HepG2 (cell line): ENCODE results near the gene PIK3CB. TPM values are rescaled to one million over a fixed set of nuclear protein-coding genes. Genes with fewer than 3 reads are reported as not detected.

Experiments
- DRAP1 ChIP-seq: IDR thresholded peaks from 2 replicates; pipeline ENCODE4 v1.6.1; 2016; ENCODE audit warnings: missing genetic modification reagents, missing compliant biosample characterization
- EED ChIP-seq: sonication (generic); formaldehyde crosslinking; IDR thresholded peaks from 2 replicates; pipeline ENCODE4 v1.5.0; 2020; ENCODE audit warnings: mild to moderate bottlenecking, missing genetic modification reagents
- ELF4 ChIP-seq: sonication (generic); formaldehyde crosslinking; IDR thresholded peaks from 2 replicates; pipeline ENCODE4 v1.5.0; 2020; ENCODE audit warnings: missing genetic modification reagents, mild to moderate bottlenecking, moderate library complexity, borderline replicate concordance
- FOXO1 ChIP-seq: sonication (generic); formaldehyde crosslinking; IDR thresholded peaks from 2 replicates; pipeline ENCODE4 v1.4.0; 2020; ENCODE audit warnings: missing genetic modification reagents
- FOXO4 ChIP-seq: sonication (generic); formaldehyde crosslinking; conservative IDR thresholded peaks from 2 replicates; pipeline ENCODE4 v1.8.1; 2023; ENCODE audit warnings: missing genetic modification reagents
- MEF2D ChIP-seq: sonication (generic); formaldehyde crosslinking; IDR thresholded peaks from 2 replicates; pipeline ENCODE4 v1.5.1; 2020; ENCODE audit warnings: mild to moderate bottlenecking, missing genetic modification reagents
- NFKBIZ ChIP-seq: IDR thresholded peaks from 2 replicates; pipeline ENCODE4 v1.6.1; 2018; ENCODE audit warnings: missing genetic modification reagents, missing compliant biosample characterization
- NR2C2 ChIP-seq: sonication (generic); formaldehyde crosslinking; IDR thresholded peaks from 2 replicates; pipeline ENCODE4 v1.4.0; 2020; ENCODE audit warnings: missing genetic modification reagents, mild to moderate bottlenecking, moderate library complexity, borderline replicate concordance
- SSRP1 ChIP-seq: IDR thresholded peaks from 2 replicates; pipeline ENCODE4 v1.6.1; 2016; ENCODE audit warnings: control low read depth
- TOE1 ChIP-seq: sonication (generic); formaldehyde crosslinking; IDR thresholded peaks from 2 replicates; pipeline ENCODE4 v1.4.0; 2020; ENCODE audit warnings: mild to moderate bottlenecking, missing genetic modification reagents
- ZBTB26 ChIP-seq: IDR thresholded peaks from 2 replicates; pipeline ENCODE4 v1.6.1; 2016; ENCODE audit warnings: missing compliant biosample characterization, missing genetic modification reagents, borderline replicate concordance
- ZFP90 ChIP-seq: sonication (generic); formaldehyde crosslinking; IDR thresholded peaks from 2 replicates; pipeline ENCODE4 v1.8.0; 2022; ENCODE audit warnings: missing genetic modification reagents, mild to moderate bottlenecking, inconsistent platforms, borderline replicate concordance
- ZNF317 ChIP-seq: sonication (generic); formaldehyde crosslinking; IDR thresholded peaks from 2 replicates; pipeline ENCODE4 v1.5.0; 2020; ENCODE audit warnings: mild to moderate bottlenecking, missing genetic modification reagents
- ZNF33B ChIP-seq: sonication (generic); formaldehyde crosslinking; IDR thresholded peaks from 2 replicates; pipeline ENCODE4 v1.5.1; 2020; ENCODE audit warnings: mild to moderate bottlenecking, missing genetic modification reagents
- ZNF546 ChIP-seq: sonication (generic); formaldehyde crosslinking; conservative IDR thresholded peaks from 2 replicates; pipeline ENCODE4 v1.8.1; 2023; ENCODE audit warnings: mild to moderate bottlenecking, missing genetic modification reagents
- ZSCAN31 ChIP-seq: sonication (generic); formaldehyde crosslinking; IDR thresholded peaks from 2 replicates; pipeline ENCODE4 v1.5.0; 2020; ENCODE audit warnings: low read depth, mild to moderate bottlenecking, missing genetic modification reagents
- polyA plus RNA-seq, 8 experiments: library from polyadenylated mRNA; depleted of rRNA in 3 of 8; stranded (reverse) in 7 of 8; unstranded in 1 of 8; fragments of >200 nt; fragmentation: Illumina TruSeq in 4 of 8; extraction: Trizol in 4 of 8; gene quantifications; 2 replicates each; pipeline versions ENCODE4 v1.2.1 to v1.2.3, GENCODE V29; 2011 to 2016; ENCODE audit warnings: low read depth in 4 of 8, missing spikeins in 1 of 8, mixed read lengths in 1 of 8; ENCODE audit not compliant: insufficient read depth in 1 of 8
- total RNA-seq, 5 experiments: library from RNA; depleted of rRNA; stranded (reverse); fragments of >200 nt; fragmentation: Illumina TruSeq; extraction: Trizol; gene quantifications; 2 replicates each; pipeline ENCODE4 v1.2.3, GENCODE V29; 2016; ENCODE audit warnings: low read depth in 1 of 5
- TF ChIP-seq, protein P1 (sequence below): sonication (generic); formaldehyde crosslinking; IDR thresholded peaks from 2 replicates; pipeline ENCODE4 v1.4.0; 2020; ENCODE audit warnings: mild to moderate bottlenecking, missing genetic modification reagents
- TF ChIP-seq, protein P2 (sequence below): IDR thresholded peaks from 2 replicates; pipeline ENCODE4 v1.6.1; 2016; ENCODE audit warnings: missing biosample characterization, missing genetic modification reagents, low read depth
- TF ChIP-seq, protein P3 (sequence below): sonication (generic); formaldehyde crosslinking; IDR thresholded peaks from 2 replicates; pipeline ENCODE4 v1.9.0; 2021; ENCODE audit warnings: missing genetic modification reagents, mild to moderate bottlenecking, borderline replicate concordance

The PIK3CB gene
- total and polyA plus RNA-seq, 2 of the 13 experiments (the other 11 are each of a cell fraction or from before 2014, with no cell fraction given): 6.6 to 18.7 TPM

- TF ChIP-seq DRAP1 (CRISPR knock-in tag) (no peak), ZNF546 (CRISPR knock-in tag) (no peak), NR2C2 (no peak), SSRP1 (CRISPR knock-in tag) (no peak), MEF2D (CRISPR knock-in tag) (no peak), NFKBIZ (no peak), ZBTB26 (CRISPR knock-in tag) (no peak), FOXO1 (CRISPR knock-in tag) (no peak), ZNF317 (CRISPR knock-in tag) (no peak), FOXO4 (CRISPR knock-in tag) (0 out of 2 replicates have a peak, but pooled peaks have one; percentile 28), ZSCAN31 (0 out of 2 replicates have a peak, but pooled peaks have one; percentile 43), ZNF33B (CRISPR knock-in tag) (no peak), TOE1 (CRISPR knock-in tag) (no peak), ELF4 (CRISPR knock-in tag) (0 out of 2 replicates have a peak, but pooled peaks have one; percentile 21), EED (CRISPR knock-in tag) (0 out of 2 replicates have a peak, but pooled peaks have one; percentile 31), ZFP90 (CRISPR knock-in tag) (no peak)
- TF ChIP-seq, protein P1, sequence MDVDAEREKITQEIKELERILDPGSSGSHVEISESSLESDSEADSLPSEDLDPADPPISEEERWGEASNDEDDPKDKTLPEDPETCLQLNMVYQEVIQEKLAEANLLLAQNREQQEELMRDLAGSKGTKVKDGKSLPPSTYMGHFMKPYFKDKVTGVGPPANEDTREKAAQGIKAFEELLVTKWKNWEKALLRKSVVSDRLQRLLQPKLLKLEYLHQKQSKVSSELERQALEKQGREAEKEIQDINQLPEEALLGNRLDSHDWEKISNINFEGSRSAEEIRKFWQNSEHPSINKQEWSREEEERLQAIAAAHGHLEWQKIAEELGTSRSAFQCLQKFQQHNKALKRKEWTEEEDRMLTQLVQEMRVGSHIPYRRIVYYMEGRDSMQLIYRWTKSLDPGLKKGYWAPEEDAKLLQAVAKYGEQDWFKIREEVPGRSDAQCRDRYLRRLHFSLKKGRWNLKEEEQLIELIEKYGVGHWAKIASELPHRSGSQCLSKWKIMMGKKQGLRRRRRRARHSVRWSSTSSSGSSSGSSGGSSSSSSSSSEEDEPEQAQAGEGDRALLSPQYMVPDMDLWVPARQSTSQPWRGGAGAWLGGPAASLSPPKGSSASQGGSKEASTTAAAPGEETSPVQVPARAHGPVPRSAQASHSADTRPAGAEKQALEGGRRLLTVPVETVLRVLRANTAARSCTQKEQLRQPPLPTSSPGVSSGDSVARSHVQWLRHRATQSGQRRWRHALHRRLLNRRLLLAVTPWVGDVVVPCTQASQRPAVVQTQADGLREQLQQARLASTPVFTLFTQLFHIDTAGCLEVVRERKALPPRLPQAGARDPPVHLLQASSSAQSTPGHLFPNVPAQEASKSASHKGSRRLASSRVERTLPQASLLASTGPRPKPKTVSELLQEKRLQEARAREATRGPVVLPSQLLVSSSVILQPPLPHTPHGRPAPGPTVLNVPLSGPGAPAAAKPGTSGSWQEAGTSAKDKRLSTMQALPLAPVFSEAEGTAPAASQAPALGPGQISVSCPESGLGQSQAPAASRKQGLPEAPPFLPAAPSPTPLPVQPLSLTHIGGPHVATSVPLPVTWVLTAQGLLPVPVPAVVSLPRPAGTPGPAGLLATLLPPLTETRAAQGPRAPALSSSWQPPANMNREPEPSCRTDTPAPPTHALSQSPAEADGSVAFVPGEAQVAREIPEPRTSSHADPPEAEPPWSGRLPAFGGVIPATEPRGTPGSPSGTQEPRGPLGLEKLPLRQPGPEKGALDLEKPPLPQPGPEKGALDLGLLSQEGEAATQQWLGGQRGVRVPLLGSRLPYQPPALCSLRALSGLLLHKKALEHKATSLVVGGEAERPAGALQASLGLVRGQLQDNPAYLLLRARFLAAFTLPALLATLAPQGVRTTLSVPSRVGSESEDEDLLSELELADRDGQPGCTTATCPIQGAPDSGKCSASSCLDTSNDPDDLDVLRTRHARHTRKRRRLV (CRISPR knock-in tag): no peak
- TF ChIP-seq, protein P2, sequence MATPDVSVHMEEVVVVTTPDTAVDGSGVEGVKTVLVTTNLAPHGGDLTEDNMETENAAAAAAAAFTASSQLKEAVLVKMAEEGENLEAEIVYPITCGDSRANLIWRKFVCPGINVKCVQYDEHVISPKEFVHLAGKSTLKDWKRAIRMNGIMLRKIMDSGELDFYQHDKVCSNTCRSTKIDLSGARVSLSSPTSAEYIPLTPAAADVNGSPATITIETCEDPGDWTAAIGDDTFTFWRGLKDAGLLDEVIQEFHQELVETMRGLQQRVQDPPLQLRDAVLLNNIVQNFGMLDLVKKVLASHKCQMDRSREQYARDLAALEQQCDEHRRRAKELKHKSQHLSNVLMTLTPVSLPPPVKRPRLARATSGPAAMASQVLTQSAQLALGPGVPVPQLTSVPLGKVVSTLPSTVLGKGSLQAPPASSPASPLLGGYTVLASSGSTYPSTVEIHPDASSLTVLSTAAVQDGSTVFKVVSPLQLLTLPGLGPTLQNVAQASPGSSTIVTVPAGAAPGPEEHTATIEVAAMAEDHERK: no peak
- TF ChIP-seq, protein P3, sequence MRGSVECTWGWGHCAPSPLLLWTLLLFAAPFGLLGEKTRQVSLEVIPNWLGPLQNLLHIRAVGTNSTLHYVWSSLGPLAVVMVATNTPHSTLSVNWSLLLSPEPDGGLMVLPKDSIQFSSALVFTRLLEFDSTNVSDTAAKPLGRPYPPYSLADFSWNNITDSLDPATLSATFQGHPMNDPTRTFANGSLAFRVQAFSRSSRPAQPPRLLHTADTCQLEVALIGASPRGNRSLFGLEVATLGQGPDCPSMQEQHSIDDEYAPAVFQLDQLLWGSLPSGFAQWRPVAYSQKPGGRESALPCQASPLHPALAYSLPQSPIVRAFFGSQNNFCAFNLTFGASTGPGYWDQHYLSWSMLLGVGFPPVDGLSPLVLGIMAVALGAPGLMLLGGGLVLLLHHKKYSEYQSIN (CRISPR knock-in tag): no peak
Measured at GRCh38 chr3:138845181-138845601, 10.5 kb upstream of the PIK3CB start (continued).
